GM23338 (cell line): ENCODE measurements around the gene TMEM131L.

Experiments
- CREB1 ChIP-seq: fragments of 250-450 bp; sonication (Bioruptor Pico); IDR thresholded peaks from 2 replicates; pipeline ENCODE4 v1.5.0; 2020; ENCODE audit warnings: low read depth, mild to moderate bottlenecking, moderate library complexity
- EZH2 ChIP-seq: fragments of 200-600 bp; sonication (generic); IDR thresholded peaks from one replicate; pipeline ENCODE4 v1.8.0; 2017; ENCODE audit warnings: antibody characterized with exemption, mild to moderate bottlenecking, low read depth; ENCODE audit not compliant: unreplicated experiment
- EZH2phosphoT487 ChIP-seq: fragments of 200-600 bp; sonication (generic); IDR thresholded peaks from one replicate; pipeline ENCODE4 v1.8.1; 2018; ENCODE audit warnings: antibody characterized with exemption; ENCODE audit not compliant: unreplicated experiment
- JUNB ChIP-seq: IDR thresholded peaks from one replicate; pipeline ENCODE4 v1.6.1; 2016; ENCODE audit warnings: antibody characterized with exemption; ENCODE audit not compliant: unreplicated experiment
- NANOG ChIP-seq: IDR thresholded peaks from 2 replicates; pipeline ENCODE4 v1.6.1; 2016; ENCODE audit warnings: antibody characterized with exemption, borderline replicate concordance
- POLR2AphosphoS5 ChIP-seq: IDR thresholded peaks from 2 replicates; pipeline ENCODE4 v1.6.1; 2016; ENCODE audit warnings: antibody characterized with exemption, low read depth
- ZNF114 ChIP-seq: fragments of 250-450 bp; sonication (Bioruptor Pico); IDR thresholded peaks from 2 replicates; pipeline ENCODE4 v1.5.0; 2020; ENCODE audit warnings: mild to moderate bottlenecking, moderate library complexity
- TF ChIP-seq, protein P1 (sequence below), 2 experiments: fragments of 200-600 bp in 1 of 2; sonication (generic) in 1 of 2; conservative IDR thresholded peaks; 2 replicates each; pipeline versions ENCODE4 v1.5.1 to v1.6.1; 2016 to 2017; ENCODE audit warnings: antibody characterized with exemption in 2 of 2, low read depth in 2 of 2, mild to moderate bottlenecking in 2 of 2, moderate library complexity in 1 of 2
- TF ChIP-seq, protein P2 (sequence below): IDR thresholded peaks from one replicate; pipeline ENCODE4 v1.6.1; 2018; ENCODE audit warnings: antibody characterized with exemption; ENCODE audit not compliant: unreplicated experiment

DNA sequence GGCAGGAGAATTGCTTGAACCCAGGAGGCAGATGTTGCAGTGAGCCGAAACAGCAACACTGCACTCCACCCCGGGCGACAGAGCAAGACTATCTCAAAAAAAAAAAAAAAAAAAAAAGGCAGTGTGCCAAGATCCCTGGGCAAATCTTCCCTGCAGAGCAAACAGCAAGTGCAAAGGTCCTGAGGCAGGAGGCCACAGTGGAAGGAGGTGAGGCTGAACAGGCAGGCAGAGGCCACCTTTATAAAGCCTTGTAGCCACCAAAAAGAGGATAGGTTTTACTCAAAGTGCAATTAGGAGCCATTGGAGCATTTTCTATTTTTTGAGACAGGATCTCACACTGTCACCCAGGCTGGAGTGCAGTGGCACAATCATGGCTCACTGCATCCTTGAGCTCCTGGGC, 172.8 kb downstream of the TMEM131L start:
- TF ChIP-seq EZH2phosphoT487 (no peak), EZH2 (no peak), POLR2AphosphoS5 (no peak), CREB1 (CRISPR knock-in tag) (no peak), JUNB (no peak), ZNF114 (CRISPR knock-in tag) (no peak), NANOG (no peak)
- TF ChIP-seq, protein P1, sequence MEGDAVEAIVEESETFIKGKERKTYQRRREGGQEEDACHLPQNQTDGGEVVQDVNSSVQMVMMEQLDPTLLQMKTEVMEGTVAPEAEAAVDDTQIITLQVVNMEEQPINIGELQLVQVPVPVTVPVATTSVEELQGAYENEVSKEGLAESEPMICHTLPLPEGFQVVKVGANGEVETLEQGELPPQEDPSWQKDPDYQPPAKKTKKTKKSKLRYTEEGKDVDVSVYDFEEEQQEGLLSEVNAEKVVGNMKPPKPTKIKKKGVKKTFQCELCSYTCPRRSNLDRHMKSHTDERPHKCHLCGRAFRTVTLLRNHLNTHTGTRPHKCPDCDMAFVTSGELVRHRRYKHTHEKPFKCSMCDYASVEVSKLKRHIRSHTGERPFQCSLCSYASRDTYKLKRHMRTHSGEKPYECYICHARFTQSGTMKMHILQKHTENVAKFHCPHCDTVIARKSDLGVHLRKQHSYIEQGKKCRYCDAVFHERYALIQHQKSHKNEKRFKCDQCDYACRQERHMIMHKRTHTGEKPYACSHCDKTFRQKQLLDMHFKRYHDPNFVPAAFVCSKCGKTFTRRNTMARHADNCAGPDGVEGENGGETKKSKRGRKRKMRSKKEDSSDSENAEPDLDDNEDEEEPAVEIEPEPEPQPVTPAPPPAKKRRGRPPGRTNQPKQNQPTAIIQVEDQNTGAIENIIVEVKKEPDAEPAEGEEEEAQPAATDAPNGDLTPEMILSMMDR (conservative IDR thresholded peaks at IDR 0.05; ENCODE audit: low read depth in 2 of 2): no peak
- TF ChIP-seq, protein P2, sequence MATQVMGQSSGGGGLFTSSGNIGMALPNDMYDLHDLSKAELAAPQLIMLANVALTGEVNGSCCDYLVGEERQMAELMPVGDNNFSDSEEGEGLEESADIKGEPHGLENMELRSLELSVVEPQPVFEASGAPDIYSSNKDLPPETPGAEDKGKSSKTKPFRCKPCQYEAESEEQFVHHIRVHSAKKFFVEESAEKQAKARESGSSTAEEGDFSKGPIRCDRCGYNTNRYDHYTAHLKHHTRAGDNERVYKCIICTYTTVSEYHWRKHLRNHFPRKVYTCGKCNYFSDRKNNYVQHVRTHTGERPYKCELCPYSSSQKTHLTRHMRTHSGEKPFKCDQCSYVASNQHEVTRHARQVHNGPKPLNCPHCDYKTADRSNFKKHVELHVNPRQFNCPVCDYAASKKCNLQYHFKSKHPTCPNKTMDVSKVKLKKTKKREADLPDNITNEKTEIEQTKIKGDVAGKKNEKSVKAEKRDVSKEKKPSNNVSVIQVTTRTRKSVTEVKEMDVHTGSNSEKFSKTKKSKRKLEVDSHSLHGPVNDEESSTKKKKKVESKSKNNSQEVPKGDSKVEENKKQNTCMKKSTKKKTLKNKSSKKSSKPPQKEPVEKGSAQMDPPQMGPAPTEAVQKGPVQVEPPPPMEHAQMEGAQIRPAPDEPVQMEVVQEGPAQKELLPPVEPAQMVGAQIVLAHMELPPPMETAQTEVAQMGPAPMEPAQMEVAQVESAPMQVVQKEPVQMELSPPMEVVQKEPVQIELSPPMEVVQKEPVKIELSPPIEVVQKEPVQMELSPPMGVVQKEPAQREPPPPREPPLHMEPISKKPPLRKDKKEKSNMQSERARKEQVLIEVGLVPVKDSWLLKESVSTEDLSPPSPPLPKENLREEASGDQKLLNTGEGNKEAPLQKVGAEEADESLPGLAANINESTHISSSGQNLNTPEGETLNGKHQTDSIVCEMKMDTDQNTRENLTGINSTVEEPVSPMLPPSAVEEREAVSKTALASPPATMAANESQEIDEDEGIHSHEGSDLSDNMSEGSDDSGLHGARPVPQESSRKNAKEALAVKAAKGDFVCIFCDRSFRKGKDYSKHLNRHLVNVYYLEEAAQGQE: no peak
